PC-3 (cell line): ENCODE data around the gene CAMSAP1. TPM values are rescaled to one million over a fixed set of nuclear protein-coding genes. Genes with fewer than 3 reads are reported as not detected.
A peak's percentile ranks its signal among the peaks of the same experiment; 100 is the strongest.

ENCODE experiments used
- ATAC-seq: fragments of 200-7000 bp; cut with Tn5 transposase; 2 replicates; pipeline ENCODE4 v1.9.1; 2020; ENCODE audit warnings: mild to moderate bottlenecking, moderate library complexity
- BruUV-seq: library from RNA; stranded (reverse); fragments of 400-500 nt; replicated peaks from 2 replicates; lab custom pipeline; 2021; lab: Mats Ljungman, UMichigan
- CTCF ChIA-PET: fragments of 300-600 bp; sonication (Branson Sonifier 250); formaldehyde crosslinking; loops from one replicate; lab custom pipeline; 2022; ENCODE audit warnings: antibody characterized with exemption; lab: Charles Lee
- POLR2A ChIA-PET: fragments of 300-600 bp; sonication (Branson Sonifier 250); formaldehyde crosslinking; loops from one replicate; lab custom pipeline; 2022; ENCODE audit warnings: antibody characterized with exemption; ENCODE audit not compliant: unreplicated experiment; lab: Charles Lee
- DNase-seq: peaks from one replicate; pipeline ENCODE4 v3.0.0-alpha.2; 2015
- H2AFZ ChIP-seq: fragments of 300-600 bp; sonication (generic); 2 replicates; pipeline ENCODE4 v1.6.0; 2016; ENCODE audit warnings: antibody characterized with exemption, low read length
- H3F3A ChIP-seq: fragments of 300-600 bp; sonication (generic); one replicate; pipeline ENCODE4 v1.6.0; 2017; ENCODE audit warnings: antibody characterized with exemption, low read length, control low read depth, mild to moderate bottlenecking; ENCODE audit not compliant: unreplicated experiment
- H3K27ac ChIP-seq: fragments of 300-600 bp; sonication (generic); 2 replicates; pipeline ENCODE4 v1.5.1; 2016; ENCODE audit warnings: mild to moderate bottlenecking, low read length
- H3K27me3 ChIP-seq: fragments of 300-600 bp; sonication (generic); 2 replicates; pipeline ENCODE4 v1.6.1; 2016; ENCODE audit warnings: low read length, mixed read lengths
- H3K36me3 ChIP-seq: fragments of 300-600 bp; sonication (generic); 2 replicates; pipeline ENCODE4 v1.6.1; 2016; ENCODE audit warnings: low read depth, mixed run types, low read length, mixed read lengths
- H3K4me1 ChIP-seq: fragments of 300-600 bp; sonication (generic); 2 replicates; pipeline ENCODE4 v1.5.1; 2016; ENCODE audit warnings: low read length; ENCODE audit not compliant: insufficient read depth
- H3K4me2 ChIP-seq: fragments of 300-600 bp; sonication (generic); 2 replicates; pipeline ENCODE4 v1.6.0; 2016; ENCODE audit warnings: low read length
- H3K4me3 ChIP-seq: fragments of 300-600 bp; sonication (generic); 2 replicates; pipeline ENCODE4 v1.5.1; 2016; ENCODE audit warnings: mild to moderate bottlenecking, low read length, mixed read lengths
- H3K79me2 ChIP-seq: fragments of 300-600 bp; sonication (generic); 2 replicates; pipeline ENCODE4 v1.6.1; 2017; ENCODE audit warnings: low read length, mixed read lengths
- H3K9ac ChIP-seq: fragments of 300-600 bp; sonication (generic); 2 replicates; pipeline ENCODE4 v1.6.0; 2016; ENCODE audit warnings: mild to moderate bottlenecking, low read length
- H3K9me2 ChIP-seq: fragments of 300-600 bp; sonication (generic); replicated peaks from 2 replicates; pipeline ENCODE4 v1.6.1; 2016; ENCODE audit warnings: mixed run types, low read length, mixed read lengths
- H3K9me3 ChIP-seq: fragments of 300-600 bp; sonication (generic); 2 replicates; pipeline ENCODE4 v1.6.1; 2016; ENCODE audit warnings: low read length, mixed read lengths
- H4K20me1 ChIP-seq: fragments of 300-600 bp; sonication (generic); 2 replicates; pipeline ENCODE4 v1.6.1; 2016; ENCODE audit warnings: low read length, mixed read lengths
- CTCF ChIP-seq: fragments of 300-600 bp; sonication (generic); conservative IDR thresholded peaks from 2 replicates; pipeline ENCODE4 v1.5.1; 2017; ENCODE audit warnings: antibody characterized with exemption, low read depth, mild to moderate bottlenecking, low read length
- EZH2 ChIP-seq: fragments of 300-600 bp; sonication (generic); IDR thresholded peaks from one replicate; pipeline ENCODE4 v1.6.1; 2017; ENCODE audit warnings: antibody characterized with exemption, mild to moderate bottlenecking, low read length; ENCODE audit not compliant: unreplicated experiment
- EZH2phosphoT487 ChIP-seq: fragments of 300-600 bp; sonication (generic); IDR thresholded peaks from 2 replicates; pipeline ENCODE4 v1.6.1; 2018; ENCODE audit warnings: mild to moderate bottlenecking, antibody characterized with exemption, low read length, borderline replicate concordance
- intact Hi-C: fragments of 100-400 bp; cut with micrococcal nuclease; formaldehyde crosslinking; loops from 2 replicates; pipeline ENCODE4 v1.9.0; 2023
- total RNA-seq: library from RNA; depleted of rRNA; stranded (reverse); fragments of >200 nt; gene quantifications from 2 replicates; pipeline ENCODE4 v1.2.3, GENCODE V29; 2014

The CAMSAP1 gene
- total RNA-seq, 1 experiment from 2014 or later = 16.4 TPM

- ChIA-PET CTCF (no interaction called here), POLR2A (no interaction called here)
- BruUV-seq = no TSS peak
- 0 out of 2 replicates have a peak, but pooled peaks cover 9% of the 10 kb centered on the region for H4K20me1 ChIP-seq
- no peak for DNase-seq
- peaks cover 23% of the 10 kb centered on the region for H3K4me1 ChIP-seq
- peaks cover 7% of the 10 kb centered on the region for H3F3A ChIP-seq
- no peaks in the 10 kb centered on the region for H3K9me2 ChIP-seq
- no peak for ATAC-seq
- no peaks in the 10 kb centered on the region for H3K27me3 ChIP-seq
- intact Hi-C loops = no loop called here
- peaks cover 49% of the 10 kb centered on the region for H3K79me2 ChIP-seq
- H3K4me2 ChIP-seq = peak overlapping the region; percentile 86; the same call in 1 of the 2 replicates
- no peak overlapping the region for H3K4me3 ChIP-seq
- H3K36me3 ChIP-seq = peaks cover 20% of the 10 kb centered on the region
- H3K27ac ChIP-seq = no peak overlapping the region
- TF ChIP-seq EZH2phosphoT487 (no peak), CTCF (no peak), EZH2 (no peak)
- no peak overlapping the region for H3K9ac ChIP-seq
- no peak overlapping the region for H2AFZ ChIP-seq
- H3K9me3 ChIP-seq = no peaks in the 10 kb centered on the region
Measured at GRCh38 chr9:135910216-135910615, 2.9 kb upstream of the CAMSAP1 start.

- H3K9ac ChIP-seq = no peak overlapping the region
- 0 out of 2 replicates have a peak, but pooled peaks cover 9% of the 10 kb centered on the region for H4K20me1 ChIP-seq
- H3K27ac ChIP-seq = no peak overlapping the region
- TF ChIP-seq EZH2 (no peak), CTCF (no peak), EZH2phosphoT487 (no peak)
- POLR2A ChIA-PET = no interaction called here
- no peak for DNase-seq
- peak overlapping the region; percentile 75; the same call in 1 of the 2 replicates for H3K4me3 ChIP-seq
- intact Hi-C loops = loop anchor here (5.0 kb wide), 1 partner anchor 53 kb away; the partner anchor contains the start of gene UBAC1
- CTCF ChIA-PET = no interaction called here
- H3K9me3 ChIP-seq = no peaks in the 10 kb centered on the region
- peaks cover 32% of the 10 kb centered on the region for H3K4me1 ChIP-seq
- H3F3A ChIP-seq = peaks cover 9% of the 10 kb centered on the region
- H3K9me2 ChIP-seq = no peaks in the 10 kb centered on the region
- ATAC-seq = no peak
- BruUV-seq = no TSS peak
- H3K4me2 ChIP-seq = peak overlapping the region; percentile 86
- no peaks in the 10 kb centered on the region for H3K27me3 ChIP-seq
- peaks cover 58% of the 10 kb centered on the region for H3K79me2 ChIP-seq
- H2AFZ ChIP-seq = no peak overlapping the region
- H3K36me3 ChIP-seq = peaks cover 11% of the 10 kb centered on the region
Measured at GRCh38 chr9:135909371-135909770, 2.0 kb upstream of the CAMSAP1 start.

GRCh38 chr9:135908754-135909204 lies 1.4 kb upstream of the CAMSAP1 start:
- TF ChIP-seq EZH2phosphoT487 (no peak), CTCF (no peak), EZH2 (no peak)
- ChIA-PET POLR2A (no interaction called here), CTCF (no interaction called here)
- BruUV-seq = no TSS peak
- H3K27me3 ChIP-seq = no peaks in the 10 kb centered on the region
- ATAC-seq (peak; percentile 35), DNase-seq (peak; percentile 60)
- H3K4me2 ChIP-seq = peak overlapping the region; percentile 86
- peak overlapping the region; percentile 75 for H3K4me3 ChIP-seq
- H3K27ac ChIP-seq = peak overlapping the region; percentile 56
- no peaks in the 10 kb centered on the region for H3K9me3 ChIP-seq
- H3K4me1 ChIP-seq = peaks cover 36% of the 10 kb centered on the region
- H3K9ac ChIP-seq = 0 out of 2 replicates have a peak overlapping the region, but pooled peaks have one; percentile 83
- intact Hi-C loops = loop anchor here (5.0 kb wide), 1 partner anchor 54 kb away; the partner anchor contains the start of gene UBAC1
- H2AFZ ChIP-seq = no peak overlapping the region
- H3K36me3 ChIP-seq = peaks cover 8% of the 10 kb centered on the region
- peaks cover 64% of the 10 kb centered on the region for H3K79me2 ChIP-seq
- H4K20me1 ChIP-seq = 0 out of 2 replicates have a peak, but pooled peaks cover 9% of the 10 kb centered on the region
- no peaks in the 10 kb centered on the region for H3K9me2 ChIP-seq
- H3F3A ChIP-seq = peaks cover 9% of the 10 kb centered on the region
